Neutrophil (primary cell): ENCODE measurements around the gene AFP.

ENCODE experiments used
- H3K27ac ChIP-seq: fragments of 200-600 bp; sonication (generic); 2 replicates; pipeline ENCODE4 v1.5.1; 2016; ENCODE audit warnings: mild to moderate bottlenecking, moderate library complexity
- H3K27me3 ChIP-seq: fragments of 200-600 bp; sonication (generic); 2 replicates; pipeline ENCODE4 v1.6.0; 2016; ENCODE audit warnings: mild to moderate bottlenecking
- H3K36me3 ChIP-seq: fragments of 200-600 bp; sonication (generic); 2 replicates; pipeline ENCODE4 v1.5.1; 2017
- H3K4me1 ChIP-seq, 2 experiments: fragments of 200-600 bp in 1 of 2; sonication (generic) in 1 of 2; 1 replicate in 1 of 2; 2 replicates in 1 of 2; pipeline versions ENCODE4 v1.5.1 to v1.6.1; 2013 to 2016; ENCODE audit warnings: low read depth in 1 of 2, low read length in 1 of 2, mild to moderate bottlenecking in 1 of 2, moderate library complexity in 1 of 2; ENCODE audit not compliant: control insufficient read depth in 1 of 2, insufficient read depth in 1 of 2
- H3K4me3 ChIP-seq, 2 experiments: fragments of 200-600 bp in 1 of 2; sonication (generic) in 1 of 2; 1 replicate in 1 of 2; 2 replicates in 1 of 2; pipeline ENCODE4 v1.5.1; 2013 to 2016; ENCODE audit warnings: low read depth in 1 of 2, low read length in 1 of 2, mild to moderate bottlenecking in 1 of 2, moderate library complexity in 1 of 2
- H3K9me3 ChIP-seq: fragments of 200-600 bp; sonication (generic); 2 replicates; pipeline ENCODE4 v1.5.1; 2016
- CTCF ChIP-seq: fragments of 200-600 bp; sonication (generic); IDR thresholded peaks from 2 replicates; pipeline ENCODE4 v1.5.1; 2016; ENCODE audit warnings: antibody characterized with exemption

AFP gene

DNA sequence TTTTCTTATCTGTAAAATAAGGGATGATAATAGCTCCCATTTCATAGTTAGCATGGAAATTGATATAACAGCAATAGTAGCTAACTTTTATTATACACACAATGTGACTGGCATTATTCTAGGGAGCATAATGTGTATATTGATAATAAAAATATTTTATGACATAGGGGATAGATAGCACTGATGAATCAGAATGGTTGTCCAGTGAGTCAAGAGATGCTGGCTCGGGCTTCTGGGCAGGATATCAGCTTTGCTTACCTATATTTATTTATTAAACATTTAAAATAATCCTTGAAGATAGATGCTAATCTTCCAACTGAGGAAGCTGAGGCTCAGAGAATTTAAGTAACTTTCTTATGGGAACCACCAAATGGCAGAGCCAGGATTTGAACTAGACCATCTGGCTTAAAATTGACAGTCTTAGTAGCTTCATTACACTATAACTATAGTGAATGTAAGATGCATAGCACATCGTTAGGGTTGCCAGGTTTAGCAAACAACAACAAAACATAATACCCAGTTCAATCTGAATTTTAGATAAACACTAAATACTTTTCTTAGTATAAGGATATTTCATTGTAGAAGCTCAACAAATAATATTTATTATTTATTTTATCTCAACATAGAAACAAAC is 2.7 kb downstream of the AFP start:
- Histone ChIP-seq H3K36me3 (no peaks in the 10 kb centered on the region), H3K4me3 (no peak overlapping the region), H3K9me3 (no peaks in the 10 kb centered on the region), H3K27ac (no peak overlapping the region), H3K4me1 (no peaks in the 10 kb centered on the region), H3K27me3 (peaks cover 7% of the 10 kb centered on the region)
- TF ChIP-seq CTCF, result no peak

DNA sequence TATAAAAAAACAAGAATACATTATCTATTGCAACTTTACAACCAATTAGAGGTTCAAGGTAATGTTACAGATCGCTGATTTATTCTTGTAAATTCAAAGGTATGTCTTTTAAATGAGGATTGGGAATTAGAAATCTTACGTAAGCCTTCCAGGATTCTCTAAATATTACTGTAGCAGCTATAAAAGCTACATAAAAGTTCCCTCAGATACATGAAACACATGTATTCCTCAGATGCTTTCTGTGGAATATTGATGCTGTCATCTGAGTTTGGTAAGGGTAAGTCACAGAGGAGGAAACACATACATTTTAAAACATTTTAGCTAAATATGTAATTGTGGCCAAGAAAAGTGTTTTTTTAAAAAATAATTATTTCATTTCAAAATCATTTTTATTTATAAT is 3.4 kb downstream of the AFP start:
- Histone ChIP-seq H3K27ac (no peak overlapping the region), H3K36me3 (no peaks in the 10 kb centered on the region), H3K27me3 (peaks cover 15% of the 10 kb centered on the region), H3K4me3 (no peak overlapping the region), H3K9me3 (no peaks in the 10 kb centered on the region), H3K4me1 (no peaks in the 10 kb centered on the region)
- no peak for TF ChIP-seq CTCF

DNA sequence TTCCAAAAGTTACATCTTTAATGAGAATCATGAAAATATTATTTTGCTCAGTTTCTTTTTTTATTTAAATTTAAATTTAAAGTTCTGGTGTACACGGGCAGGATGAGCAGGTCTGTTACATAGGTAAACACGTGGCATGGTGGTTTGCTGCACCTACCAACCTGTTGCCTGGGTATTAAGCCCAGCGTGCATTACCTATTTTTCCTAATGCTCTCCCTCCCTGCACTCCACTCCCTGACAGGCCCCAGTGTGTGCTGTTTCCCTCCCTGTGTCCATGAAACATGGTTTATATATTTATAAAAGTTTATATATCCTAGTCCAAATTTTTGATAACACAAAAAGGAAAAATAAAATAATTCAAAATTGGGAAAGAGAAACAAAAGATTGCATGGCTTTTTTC is 4.0 kb downstream of the AFP start:
- Histone ChIP-seq H3K36me3 (no peaks in the 10 kb centered on the region), H3K9me3 (no peaks in the 10 kb centered on the region), H3K4me3 (no peak overlapping the region), H3K4me1 (no peaks in the 10 kb centered on the region), H3K27me3 (peaks cover 16% of the 10 kb centered on the region), H3K27ac (no peak overlapping the region)
- no peak for TF ChIP-seq CTCF

DNA sequence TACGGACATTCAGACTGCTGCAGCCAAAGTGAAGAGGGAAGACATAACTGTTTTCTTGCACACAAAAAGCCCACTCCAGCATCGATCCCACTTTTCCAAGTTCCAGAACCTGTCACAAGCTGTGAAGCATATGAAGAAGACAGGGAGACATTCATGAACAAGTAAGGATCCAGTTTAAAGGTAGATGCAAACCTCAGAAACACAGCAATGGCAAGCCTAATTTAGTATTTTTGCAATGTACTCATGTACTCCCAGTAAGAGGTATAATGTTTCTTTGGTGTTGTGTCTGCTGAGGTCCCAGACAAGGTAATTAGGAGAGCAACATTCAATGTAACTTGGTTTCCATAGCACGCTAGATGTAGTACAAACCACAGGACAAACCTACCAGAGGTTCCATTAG is 4.6 kb downstream of the AFP start:
- Histone ChIP-seq H3K27me3 (peaks cover 16% of the 10 kb centered on the region), H3K36me3 (no peaks in the 10 kb centered on the region), H3K4me3 (no peak overlapping the region), H3K9me3 (no peaks in the 10 kb centered on the region), H3K27ac (no peak overlapping the region), H3K4me1 (no peaks in the 10 kb centered on the region)
- TF ChIP-seq CTCF, result no peak

GRCh38 chr4:73442275-73442674 is 6.3 kb downstream of the AFP start:
- no peak for TF ChIP-seq CTCF
- H3K4me3 ChIP-seq, result no peak overlapping the region
- no peaks in the 10 kb centered on the region for H3K36me3 ChIP-seq
- no peaks in the 10 kb centered on the region for H3K4me1 ChIP-seq
- H3K9me3 ChIP-seq, result no peaks in the 10 kb centered on the region
- no peak overlapping the region for H3K27ac ChIP-seq
- peaks cover 12% of the 10 kb centered on the region for H3K27me3 ChIP-seq

- no peak overlapping the region for H3K4me3 ChIP-seq
- peaks cover 9% of the 10 kb centered on the region for H3K27me3 ChIP-seq
- no peaks in the 10 kb centered on the region for H3K9me3 ChIP-seq
- H3K36me3 ChIP-seq, result no peaks in the 10 kb centered on the region
- TF ChIP-seq CTCF, result no peak
- H3K4me1 ChIP-seq, result no peaks in the 10 kb centered on the region
- no peak overlapping the region for H3K27ac ChIP-seq
Observed at GRCh38 chr4:73443224-73443623, 7.2 kb downstream of the AFP start.
